GM12878 (cell line): ENCODE data around the gene GPR158. TPM values are rescaled to one million over a fixed set of nuclear protein-coding genes. Genes with fewer than 3 reads are reported as not detected.

Experiments used
- ATAC-seq: fragments of 200-7000 bp; cut with Tn5 transposase; 3 replicates; pipeline ENCODE4 v1.9.1; 2020; ENCODE audit warnings: mild to moderate bottlenecking, moderate library complexity
- BruUV-seq: library from RNA; stranded (reverse); fragments of 400-500 nt; replicated peaks from 2 replicates; lab custom pipeline; 2021; lab: Mats Ljungman, UMichigan
- CTCF ChIA-PET: fragments of 300-600 bp; sonication (Branson Sonifier 250); formaldehyde crosslinking; extraction: SDS; loops from one replicate; lab custom pipeline; 2021; ENCODE audit warnings: inconsistent platforms; lab: Yijun Ruan, JAX
- POLR2A ChIA-PET: fragments of 350-600 bp; formaldehyde crosslinking; extraction: SDS; loops from one replicate; lab custom pipeline; 2021; ENCODE audit warnings: inconsistent platforms; lab: Charles Lee
- RAD21 ChIA-PET: fragments of 300-600 bp; sonication (Branson Sonifier 250); formaldehyde crosslinking; loops from one replicate; lab custom pipeline; 2023; ENCODE audit warnings: antibody characterized with exemption; ENCODE audit not compliant: unreplicated experiment; lab: Charles Lee
- SMC1A ChIA-PET: fragments of 300-600 bp; sonication (Branson Sonifier 250); formaldehyde crosslinking; loops from one replicate; lab custom pipeline; 2023; ENCODE audit not compliant: unreplicated experiment, uncharacterized antibody; lab: Charles Lee
- DNase-seq: peaks from one replicate; pipeline ENCODE4 v3.0.0-alpha.2; 2011; ENCODE audit warnings: low read depth, low spot score
- FAIRE-seq: peaks from 3 replicates; lab custom pipeline; 2011; peaks lifted over from hg19 to GRCh38; lab: Jason Lieb, UNC
- H2AFZ ChIP-seq: 2 replicates; pipeline ENCODE4 v1.6.0; 2011; ENCODE audit warnings: low read depth, low read length, control low read depth; ENCODE audit not compliant: control insufficient read depth
- H3K27ac ChIP-seq: 2 replicates; pipeline ENCODE4 v1.5.1; 2011; ENCODE audit warnings: control low read depth; ENCODE audit not compliant: control insufficient read depth, insufficient read depth
- H3K27me3 ChIP-seq, 2 experiments: replicated peaks in 1 of 2; 2 replicates each; pipeline versions ENCODE4 v1.6.0 to v1.6.1; 2011; ENCODE audit warnings: low read length in 1 of 2; ENCODE audit not compliant: control insufficient read depth in 2 of 2, insufficient read depth in 2 of 2
- H3K36me3 ChIP-seq, 2 experiments: 2 replicates each; pipeline ENCODE4 v1.5.1; 2011; ENCODE audit warnings: low read length in 1 of 2; ENCODE audit not compliant: control insufficient read depth in 2 of 2, insufficient read depth in 2 of 2
- H3K4me1 ChIP-seq: 2 replicates; pipeline ENCODE4 v1.6.1; 2011; ENCODE audit warnings: mild to moderate bottlenecking, low read length, moderate library complexity, mixed read lengths; ENCODE audit not compliant: control insufficient read depth, insufficient read depth
- H3K4me2 ChIP-seq: 2 replicates; pipeline ENCODE4 v1.6.0; 2011; ENCODE audit warnings: control low read depth; ENCODE audit not compliant: control insufficient read depth, insufficient read depth
- H3K4me3 ChIP-seq: fragments of 200-600 bp; sonication (generic); 2 replicates; pipeline ENCODE4 v1.5.1; 2016
- H3K79me2 ChIP-seq: 2 replicates; pipeline ENCODE4 v1.6.0; 2011; ENCODE audit warnings: low read length; ENCODE audit not compliant: control insufficient read depth, insufficient read depth
- H3K9ac ChIP-seq: 2 replicates; pipeline ENCODE4 v1.8.0; 2011; ENCODE audit warnings: low read length, control low read depth, mixed read lengths; ENCODE audit not compliant: control insufficient read depth, insufficient read depth
- H3K9me3 ChIP-seq: replicated peaks from 3 replicates; pipeline ENCODE4 v1.5.1; 2011; ENCODE audit warnings: mild to moderate bottlenecking, low read length; ENCODE audit not compliant: control insufficient read depth, insufficient read depth
- H4K20me1 ChIP-seq: 2 replicates; pipeline ENCODE4 v1.6.0; 2011; ENCODE audit not compliant: control insufficient read depth, insufficient read depth
- BRCA1 ChIP-seq: IDR thresholded peaks from 2 replicates; pipeline ENCODE4 v1.6.1; 2011; ENCODE audit warnings: low read depth, low read length, improper control_type of control experiment
- CBX5 ChIP-seq: sonication (generic); IDR thresholded peaks from 2 replicates; pipeline ENCODE4 v1.6.1; 2016; ENCODE audit warnings: low read depth, moderate library complexity, mild to moderate bottlenecking, inconsistent platforms
- CREB1 ChIP-seq: IDR thresholded peaks from 2 replicates; pipeline ENCODE4 v1.6.1; 2012; ENCODE audit warnings: low read depth, mild to moderate bottlenecking, inconsistent platforms
- E2F4 ChIP-seq: IDR thresholded peaks from 2 replicates; pipeline ENCODE4 v1.6.1; 2012; ENCODE audit warnings: low read depth, low read length, improper control_type of control experiment
- EGR1 ChIP-seq, 2 experiments: IDR thresholded peaks; 1 replicate in 1 of 2; 2 replicates in 1 of 2; pipeline ENCODE4 v1.6.1; 2011 to 2012; ENCODE audit warnings: low read depth in 2 of 2, low read length in 2 of 2, borderline replicate concordance in 1 of 2, mild to moderate bottlenecking in 1 of 2, moderate library complexity in 1 of 2
- FOXM1 ChIP-seq: IDR thresholded peaks from 2 replicates; pipeline ENCODE4 v1.6.1; 2012; ENCODE audit warnings: low read depth, mild to moderate bottlenecking, inconsistent platforms, low read length, moderate library complexity
- IRF4 ChIP-seq: IDR thresholded peaks from 2 replicates; pipeline ENCODE4 v1.6.1; 2011; ENCODE audit warnings: low read depth, low read length
- IRF5 ChIP-seq: fragments of 450-650 bp; IDR thresholded peaks from 2 replicates; pipeline ENCODE4 v1.6.1; 2017; ENCODE audit warnings: borderline replicate concordance
- JUNB ChIP-seq: IDR thresholded peaks from 2 replicates; pipeline ENCODE4 v1.6.1; 2016; ENCODE audit warnings: antibody characterized with exemption, mild to moderate bottlenecking
- NR2C2 ChIP-seq: IDR thresholded peaks from 2 replicates; pipeline ENCODE4 v1.6.1; 2011; ENCODE audit warnings: borderline replicate concordance, low read depth; ENCODE audit not compliant: control insufficient read depth, insufficient read length
- PRDM15 ChIP-seq: fragments of 450-650 bp; formaldehyde crosslinking; IDR thresholded peaks from 2 replicates; pipeline ENCODE4 v1.4.0; 2020; ENCODE audit warnings: mild to moderate bottlenecking, moderate library complexity
- SMAD1 ChIP-seq: fragments of 450-650 bp; IDR thresholded peaks from 2 replicates; pipeline ENCODE4 v1.6.1; 2018; ENCODE audit warnings: mild to moderate bottlenecking, low read depth; ENCODE audit not compliant: partially characterized antibody
- SREBF2 ChIP-seq: IDR thresholded peaks from 2 replicates; pipeline ENCODE4 v1.6.1; 2012; ENCODE audit warnings: mild to moderate bottlenecking, low read length
- SRF ChIP-seq, 2 experiments: IDR thresholded peaks; 2 replicates each; pipeline ENCODE4 v1.6.1; 2011; ENCODE audit warnings: low read depth in 2 of 2, low read length in 2 of 2, mild to moderate bottlenecking in 1 of 2, moderate library complexity in 1 of 2
- TARDBP ChIP-seq: IDR thresholded peaks from 2 replicates; pipeline ENCODE4 v1.6.1; 2016; ENCODE audit warnings: borderline replicate concordance
- ZNF687 ChIP-seq: fragments of 450-650 bp; IDR thresholded peaks from 2 replicates; pipeline ENCODE4 v1.6.1; 2017; ENCODE audit warnings: mild to moderate bottlenecking, moderate library complexity
- WGBS: methylation state at CpG from one replicate; pipeline ENCODE4 v1.1.6; 2016; ENCODE audit warnings: low lambda C conversion rate; ENCODE audit not compliant: insufficient replicate concordance, insufficient coverage; ENCODE audit errors: missing lambda C conversion rate; 5-methylcytosine and 5-hydroxymethylcytosine counted together
- in situ Hi-C: fragments of 300-500 bp; cut with MboI; formaldehyde crosslinking; loops from 9 replicates; pipeline ENCODE4 v1.14.3; 2018; ENCODE audit warnings: mixed read lengths
- intact Hi-C: fragments of 100-400 bp; cut with micrococcal nuclease; formaldehyde crosslinking; loops from one replicate; pipeline ENCODE4 v1.14.2; 2022; ENCODE audit not compliant: unreplicated experiment
- polyA plus RNA-seq, 11 experiments: library from polyadenylated mRNA; depleted of rRNA in 4 of 11; unstranded in 6 of 11; stranded (reverse) in 5 of 11; fragments of >200 nt; fragmentation: Nextera tagmentation in 4 of 11; fragmentation: Illumina TruSeq in 1 of 11; extraction: Ambion mirVana in 4 of 11; extraction: Trizol in 1 of 11; gene quantifications; 1 replicate in 1 of 11; 2 replicates in 10 of 11; pipeline versions ENCODE4 v1.2.1 to v1.2.3, GENCODE V29; 2011 to 2016; ENCODE audit warnings: inconsistent platforms in 2 of 11, missing spikeins in 2 of 11, low read depth in 1 of 11
- total RNA-seq, 4 experiments: library from RNA; depleted of rRNA in 3 of 4; stranded (reverse); fragments of >200 nt in 3 of 4; fragmentation: Illumina TruSeq in 1 of 4; extraction: Trizol in 1 of 4; gene quantifications; 2 replicates each; pipeline versions ENCODE4 v1.2.1 to v1.2.3, GENCODE V29; 2013 to 2021

GPR158 gene
- total and polyA plus RNA-seq, 10 of the 15 experiments (the other 5 are each of a cell fraction or from before 2014, with no cell fraction given), result not detected

- ATAC-seq (no peak), FAIRE-seq (no peak), DNase-seq (no peak)
- 63% methylated on average over 3 of the region's 3 CpGs for WGBS
- Histone ChIP-seq H3K4me1 (no peaks in the 10 kb centered on the region), H3K4me2 (no peak overlapping the region), H3K27me3 (no peaks in the 10 kb centered on the region), H3K79me2 (no peaks in the 10 kb centered on the region), H3K27ac (no peak overlapping the region), H3K9ac (no peak overlapping the region), H4K20me1 (no peaks in the 10 kb centered on the region), H3K4me3 (no peak overlapping the region), H2AFZ (no peak overlapping the region), H3K9me3 (no peaks in the 10 kb centered on the region; the same call in 2 of the 3 replicates), H3K36me3 (no peaks in the 10 kb centered on the region)
- POLR2A ChIA-PET, result no interaction called here
- intact Hi-C loops (no loop called here), in situ Hi-C loops (no loop called here)
- SMC1A ChIA-PET, result no interaction called here
- BruUV-seq, result no TSS peak
- CTCF ChIA-PET, result no interaction called here
- RAD21 ChIA-PET, result no interaction called here
- TF ChIP-seq SREBF2 (no peak), CREB1 (no peak), TARDBP (no peak), NR2C2 (no peak), JUNB (no peak), CBX5 (no peak), IRF5 (no peak), SMAD1 (no peak), SRF (IDR thresholded peaks at IDR 0.05; ENCODE audit: low read depth in 2 of 2, low read length in 2 of 2) (no peak), EGR1 (IDR thresholded peaks at IDR 0.05; ENCODE audit: borderline replicate concordance in 1 of 2, low read depth in 2 of 2, low read length in 2 of 2) (no peak), E2F4 (no peak), BRCA1 (no peak), FOXM1 (no peak), PRDM15 (CRISPR knock-in tag) (no peak), IRF4 (no peak), ZNF687 (no peak)
These were observed 209.8 kb downstream of the GPR158 start for GRCh38 chr10:25384618-25385017.
